HG02623 (cell line): ENCODE measurements around the gene CHODL.

ENCODE experiments used
- ATAC-seq: cut with Tn5 transposase; IDR thresholded peaks from one replicate; pipeline ENCODE4 v1.9.1; 2021; ENCODE audit warnings: moderate library complexity; ENCODE audit not compliant: unreplicated experiment

Gene CHODL

DNA sequence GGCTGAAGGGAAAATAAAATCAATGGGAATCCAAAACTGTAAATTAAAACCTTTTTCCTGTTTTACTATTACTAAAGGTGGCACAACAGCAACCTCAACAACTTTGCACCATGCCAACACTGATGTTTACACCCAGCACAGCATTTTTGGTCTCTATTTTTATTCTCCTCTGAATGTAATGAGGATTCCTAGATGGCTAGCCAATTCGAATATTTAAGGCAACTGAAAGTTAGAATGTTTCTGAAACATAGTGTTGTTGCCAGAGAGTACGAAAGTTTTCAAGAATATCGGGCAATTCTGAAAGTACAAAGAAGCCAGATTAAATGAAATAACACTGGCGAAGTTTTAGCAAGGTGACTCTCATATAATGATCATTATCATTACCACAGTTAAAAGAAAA, 40.7 kb downstream of the CHODL start:
- ATAC-seq, result no peak

DNA sequence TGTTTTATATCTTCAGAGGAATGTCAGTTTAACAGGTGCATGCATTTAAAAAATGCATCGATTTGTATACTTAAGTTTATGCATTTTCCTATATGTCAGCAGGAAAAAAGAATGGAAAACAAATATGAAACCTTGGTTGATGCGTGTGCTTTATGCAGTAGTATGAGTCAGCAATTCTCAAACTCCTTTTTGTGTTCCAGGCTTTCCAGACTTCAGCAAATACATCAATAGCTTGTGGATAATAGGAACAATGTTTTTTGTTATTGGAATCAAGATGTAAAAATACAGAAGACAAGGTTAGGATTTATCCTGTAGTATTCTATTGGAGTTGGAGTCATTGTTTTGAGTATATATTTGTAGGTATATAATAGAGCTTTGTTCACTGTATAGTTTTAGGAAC, 45.2 kb downstream of the CHODL start:
- no peak for ATAC-seq

DNA sequence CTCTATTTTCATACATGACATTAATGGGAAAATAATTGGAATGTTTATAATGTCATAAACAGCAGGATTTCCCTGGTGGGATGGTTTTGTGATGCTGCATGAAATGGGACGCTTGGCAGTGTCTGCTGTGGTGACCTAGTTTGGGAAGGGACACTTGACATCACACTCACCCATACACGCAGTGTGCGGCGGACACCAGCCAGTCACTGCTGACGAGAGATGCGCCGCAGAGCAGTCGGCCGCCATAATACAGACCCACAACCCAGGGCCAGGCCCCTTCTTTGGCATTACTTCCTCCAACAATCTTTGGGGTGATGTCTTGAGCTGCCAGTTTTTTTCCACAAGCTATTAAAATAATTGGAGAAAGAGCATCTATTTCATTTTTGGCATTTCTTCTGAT, 49.5 kb downstream of the CHODL start:
- ATAC-seq, result no peak

DNA sequence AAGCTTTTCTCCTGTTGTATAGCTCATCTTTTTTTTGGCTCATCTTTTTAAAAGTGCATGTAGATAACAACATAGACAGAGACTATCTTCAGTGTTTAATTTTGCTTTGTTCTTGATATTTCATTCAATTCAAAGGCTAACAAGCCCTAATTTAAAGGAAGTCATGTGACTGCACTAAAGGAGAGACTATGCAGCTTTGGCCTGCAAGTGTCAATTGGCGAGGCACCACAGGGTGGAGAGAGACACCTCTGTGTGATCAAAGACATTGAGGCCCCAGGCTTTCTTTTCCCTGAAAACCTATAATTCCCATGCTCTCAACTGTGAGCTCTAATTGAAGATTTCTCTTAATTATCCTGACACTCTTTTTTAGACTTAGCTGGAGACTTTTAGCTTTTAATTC, 53.6 kb downstream of the CHODL start:
- no peak for ATAC-seq
